GM19023 (cell line): ENCODE results near the gene CPEB3.
"Not testable (repeated sequence)": the region's sequence is repeated elsewhere in the genome, so short reads cannot be mapped to it uniquely, and the experiment has no call there.

ENCODE experiments used
- ATAC-seq: cut with Tn5 transposase; IDR thresholded peaks from one replicate; pipeline ENCODE4 v1.9.1; 2021; ENCODE audit warnings: mild to moderate bottlenecking, moderate library complexity; ENCODE audit not compliant: unreplicated experiment

The CPEB3 gene

GRCh38 chr10:92216608-92217007 is 74.3 kb downstream of the CPEB3 start:
- ATAC-seq = not testable (repeated sequence)

- not testable (repeated sequence) for ATAC-seq
Measured at GRCh38 chr10:92215222-92215621, 75.7 kb downstream of the CPEB3 start.

GRCh38 chr10:92213049-92213448 is 77.8 kb downstream of the CPEB3 start:
- no peak for ATAC-seq

GRCh38 chr10:92208736-92209135 is 82.1 kb downstream of the CPEB3 start:
- no peak for ATAC-seq

GRCh38 chr10:92208157-92208720 is 82.6 kb downstream of the CPEB3 start:
- ATAC-seq = no peak

GRCh38 chr10:92207061-92207460 is 83.8 kb downstream of the CPEB3 start:
- no peak for ATAC-seq

GRCh38 chr10:92203919-92204623 is 86.8 kb downstream of the CPEB3 start:
- no peak for ATAC-seq

GRCh38 chr10:92202536-92202935 is 88.3 kb downstream of the CPEB3 start:
- no peak for ATAC-seq

- no peak for ATAC-seq
Measured at GRCh38 chr10:92200564-92200963, 90.3 kb downstream of the CPEB3 start.

GRCh38 chr10:92187101-92187500 is 103.8 kb downstream of the CPEB3 start:
- ATAC-seq = no peak

GRCh38 chr10:92184977-92185376 is 105.9 kb downstream of the CPEB3 start:
- ATAC-seq = no peak

- ATAC-seq = no peak
Measured at GRCh38 chr10:92183199-92183598, 107.7 kb downstream of the CPEB3 start.

- no peak for ATAC-seq
Measured at GRCh38 chr10:92181575-92181974, 109.3 kb downstream of the CPEB3 start.

- ATAC-seq = no peak
Measured at GRCh38 chr10:92180399-92180798, 110.5 kb downstream of the CPEB3 start.

- ATAC-seq = no peak
Measured at GRCh38 chr10:92177546-92177945, 113.3 kb downstream of the CPEB3 start.

GRCh38 chr10:92175164-92175563 is 115.7 kb downstream of the CPEB3 start:
- ATAC-seq = no peak

GRCh38 chr10:92173996-92174395 is 116.9 kb downstream of the CPEB3 start:
- no peak for ATAC-seq

GRCh38 chr10:92164036-92164696 is 126.7 kb downstream of the CPEB3 start:
- ATAC-seq = no peak

- no peak for ATAC-seq
Measured at GRCh38 chr10:92162541-92162940, 128.3 kb downstream of the CPEB3 start.

- no peak for ATAC-seq
Measured at GRCh38 chr10:92156874-92157773, 133.8 kb downstream of the CPEB3 start.

GRCh38 chr10:92150823-92151222 is 140.1 kb downstream of the CPEB3 start:
- ATAC-seq = no peak
